GM12878 (cell line): ENCODE data around the gene CACNG4. TPM values are rescaled to one million over a fixed set of nuclear protein-coding genes. Genes with fewer than 3 reads are reported as not detected.

ENCODE experiments used
- ATAC-seq: fragments of 200-7000 bp; cut with Tn5 transposase; 3 replicates; pipeline ENCODE4 v1.9.1; 2020; ENCODE audit warnings: mild to moderate bottlenecking, moderate library complexity
- BruUV-seq: library from RNA; stranded (reverse); fragments of 400-500 nt; replicated peaks from 2 replicates; lab custom pipeline; 2021; lab: Mats Ljungman, UMichigan
- CTCF ChIA-PET: fragments of 300-600 bp; sonication (Branson Sonifier 250); formaldehyde crosslinking; extraction: SDS; loops from one replicate; lab custom pipeline; 2021; ENCODE audit warnings: inconsistent platforms; lab: Yijun Ruan, JAX
- POLR2A ChIA-PET: fragments of 350-600 bp; formaldehyde crosslinking; extraction: SDS; loops from one replicate; lab custom pipeline; 2021; ENCODE audit warnings: inconsistent platforms; lab: Charles Lee
- RAD21 ChIA-PET: fragments of 300-600 bp; sonication (Branson Sonifier 250); formaldehyde crosslinking; loops from one replicate; lab custom pipeline; 2023; ENCODE audit warnings: antibody characterized with exemption; ENCODE audit not compliant: unreplicated experiment; lab: Charles Lee
- SMC1A ChIA-PET: fragments of 300-600 bp; sonication (Branson Sonifier 250); formaldehyde crosslinking; loops from one replicate; lab custom pipeline; 2023; ENCODE audit not compliant: unreplicated experiment, uncharacterized antibody; lab: Charles Lee
- DNase-seq: peaks from one replicate; pipeline ENCODE4 v3.0.0-alpha.2; 2011; ENCODE audit warnings: low read depth, low spot score
- FAIRE-seq: peaks from 3 replicates; lab custom pipeline; 2011; peaks lifted over from hg19 to GRCh38; lab: Jason Lieb, UNC
- H2AFZ ChIP-seq: 2 replicates; pipeline ENCODE4 v1.6.0; 2011; ENCODE audit warnings: low read depth, low read length, control low read depth; ENCODE audit not compliant: control insufficient read depth
- H3K27ac ChIP-seq: 2 replicates; pipeline ENCODE4 v1.5.1; 2011; ENCODE audit warnings: control low read depth; ENCODE audit not compliant: control insufficient read depth, insufficient read depth
- H3K27me3 ChIP-seq, 2 experiments: replicated peaks in 1 of 2; 2 replicates each; pipeline versions ENCODE4 v1.6.0 to v1.6.1; 2011; ENCODE audit warnings: low read length in 1 of 2; ENCODE audit not compliant: control insufficient read depth in 2 of 2, insufficient read depth in 2 of 2
- H3K36me3 ChIP-seq, 2 experiments: 2 replicates each; pipeline ENCODE4 v1.5.1; 2011; ENCODE audit warnings: low read length in 1 of 2; ENCODE audit not compliant: control insufficient read depth in 2 of 2, insufficient read depth in 2 of 2
- H3K4me1 ChIP-seq: 2 replicates; pipeline ENCODE4 v1.6.1; 2011; ENCODE audit warnings: mild to moderate bottlenecking, low read length, moderate library complexity, mixed read lengths; ENCODE audit not compliant: control insufficient read depth, insufficient read depth
- H3K4me2 ChIP-seq: 2 replicates; pipeline ENCODE4 v1.6.0; 2011; ENCODE audit warnings: control low read depth; ENCODE audit not compliant: control insufficient read depth, insufficient read depth
- H3K4me3 ChIP-seq: fragments of 200-600 bp; sonication (generic); 2 replicates; pipeline ENCODE4 v1.5.1; 2016
- H3K79me2 ChIP-seq: 2 replicates; pipeline ENCODE4 v1.6.0; 2011; ENCODE audit warnings: low read length; ENCODE audit not compliant: control insufficient read depth, insufficient read depth
- H3K9ac ChIP-seq: 2 replicates; pipeline ENCODE4 v1.8.0; 2011; ENCODE audit warnings: low read length, control low read depth, mixed read lengths; ENCODE audit not compliant: control insufficient read depth, insufficient read depth
- H3K9me3 ChIP-seq: replicated peaks from 3 replicates; pipeline ENCODE4 v1.5.1; 2011; ENCODE audit warnings: mild to moderate bottlenecking, low read length; ENCODE audit not compliant: control insufficient read depth, insufficient read depth
- H4K20me1 ChIP-seq: 2 replicates; pipeline ENCODE4 v1.6.0; 2011; ENCODE audit not compliant: control insufficient read depth, insufficient read depth
- MTA2 ChIP-seq: fragments of 450-650 bp; IDR thresholded peaks from 2 replicates; pipeline ENCODE4 v1.6.1; 2016; ENCODE audit warnings: low read depth, mild to moderate bottlenecking, moderate library complexity
- NBN ChIP-seq: fragments of 450-650 bp; IDR thresholded peaks from 2 replicates; pipeline ENCODE4 v1.6.1; 2016
- NFYB ChIP-seq: IDR thresholded peaks from 2 replicates; pipeline ENCODE4 v1.6.1; 2011; ENCODE audit warnings: low read depth, mild to moderate bottlenecking, low read length, improper control_type of control experiment, moderate library complexity; ENCODE audit not compliant: insufficient read depth
- POLR2AphosphoS5 ChIP-seq: IDR thresholded peaks from 2 replicates; pipeline ENCODE4 v1.6.1; 2011; ENCODE audit warnings: mild to moderate bottlenecking, low read length, inconsistent platforms
- RAD21 ChIP-seq: IDR thresholded peaks from 2 replicates; pipeline ENCODE4 v1.6.1; 2011; ENCODE audit warnings: mild to moderate bottlenecking, low read depth, low read length, moderate library complexity; ENCODE audit not compliant: insufficient read depth
- RAD51 ChIP-seq: fragments of 450-650 bp; IDR thresholded peaks from 2 replicates; pipeline ENCODE4 v1.6.1; 2016; ENCODE audit warnings: moderate library complexity, mild to moderate bottlenecking, inconsistent platforms
- SIX5 ChIP-seq: IDR thresholded peaks from 2 replicates; pipeline ENCODE4 v1.6.1; 2011; ENCODE audit warnings: mild to moderate bottlenecking, low read depth, low read length, moderate library complexity; ENCODE audit not compliant: severe bottlenecking
- SMC3 ChIP-seq: IDR thresholded peaks from 2 replicates; pipeline ENCODE4 v1.6.1; 2011; ENCODE audit warnings: low read length, improper control_type of control experiment, borderline replicate concordance
- SREBF2 ChIP-seq: IDR thresholded peaks from 2 replicates; pipeline ENCODE4 v1.6.1; 2012; ENCODE audit warnings: mild to moderate bottlenecking, low read length
- TAF1 ChIP-seq: IDR thresholded peaks from 2 replicates; pipeline ENCODE4 v1.6.1; 2011; ENCODE audit warnings: mild to moderate bottlenecking, low read depth, low read length, borderline replicate concordance
- TCF3 ChIP-seq: IDR thresholded peaks from 2 replicates; pipeline ENCODE4 v1.6.1; 2012; ENCODE audit warnings: low read depth, mild to moderate bottlenecking, low read length, borderline replicate concordance; ENCODE audit not compliant: insufficient read depth
- WGBS: methylation state at CpG from one replicate; pipeline ENCODE4 v1.1.6; 2016; ENCODE audit warnings: low lambda C conversion rate; ENCODE audit not compliant: insufficient replicate concordance, insufficient coverage; ENCODE audit errors: missing lambda C conversion rate; 5-methylcytosine and 5-hydroxymethylcytosine counted together
- in situ Hi-C: fragments of 300-500 bp; cut with MboI; formaldehyde crosslinking; loops from 9 replicates; pipeline ENCODE4 v1.14.3; 2018; ENCODE audit warnings: mixed read lengths
- intact Hi-C: fragments of 100-400 bp; cut with micrococcal nuclease; formaldehyde crosslinking; loops from one replicate; pipeline ENCODE4 v1.14.2; 2022; ENCODE audit not compliant: unreplicated experiment
- polyA plus RNA-seq, 11 experiments: library from polyadenylated mRNA; depleted of rRNA in 4 of 11; unstranded in 6 of 11; stranded (reverse) in 5 of 11; fragments of >200 nt; fragmentation: Nextera tagmentation in 4 of 11; fragmentation: Illumina TruSeq in 1 of 11; extraction: Ambion mirVana in 4 of 11; extraction: Trizol in 1 of 11; gene quantifications; 1 replicate in 1 of 11; 2 replicates in 10 of 11; pipeline versions ENCODE4 v1.2.1 to v1.2.3, GENCODE V29; 2011 to 2016; ENCODE audit warnings: inconsistent platforms in 2 of 11, missing spikeins in 2 of 11, low read depth in 1 of 11
- total RNA-seq, 4 experiments: library from RNA; depleted of rRNA in 3 of 4; stranded (reverse); fragments of >200 nt in 3 of 4; fragmentation: Illumina TruSeq in 1 of 4; extraction: Trizol in 1 of 4; gene quantifications; 2 replicates each; pipeline versions ENCODE4 v1.2.1 to v1.2.3, GENCODE V29; 2013 to 2021
- TF ChIP-seq, protein P1 (sequence below): fragments of 450-650 bp; IDR thresholded peaks from 2 replicates; pipeline ENCODE4 v1.6.1; 2017; ENCODE audit warnings: antibody characterized with exemption, mild to moderate bottlenecking, moderate library complexity
- TF ChIP-seq, protein P2 (sequence below): fragments of 450-650 bp; formaldehyde crosslinking; IDR thresholded peaks from 2 replicates; pipeline ENCODE4 v1.4.0; 2020; ENCODE audit warnings: mild to moderate bottlenecking, moderate library complexity
- TF ChIP-seq, protein P3 (sequence below): fragments of 450-650 bp; formaldehyde crosslinking; IDR thresholded peaks from 2 replicates; pipeline ENCODE4 v1.5.0; 2022; ENCODE audit warnings: mild to moderate bottlenecking, missing genetic modification characterization

Gene CACNG4
- total and polyA plus RNA-seq, 10 of the 15 experiments (the other 5 are each of a cell fraction or from before 2014, with no cell fraction given), result 0.08 TPM; not detected in 8

DNA sequence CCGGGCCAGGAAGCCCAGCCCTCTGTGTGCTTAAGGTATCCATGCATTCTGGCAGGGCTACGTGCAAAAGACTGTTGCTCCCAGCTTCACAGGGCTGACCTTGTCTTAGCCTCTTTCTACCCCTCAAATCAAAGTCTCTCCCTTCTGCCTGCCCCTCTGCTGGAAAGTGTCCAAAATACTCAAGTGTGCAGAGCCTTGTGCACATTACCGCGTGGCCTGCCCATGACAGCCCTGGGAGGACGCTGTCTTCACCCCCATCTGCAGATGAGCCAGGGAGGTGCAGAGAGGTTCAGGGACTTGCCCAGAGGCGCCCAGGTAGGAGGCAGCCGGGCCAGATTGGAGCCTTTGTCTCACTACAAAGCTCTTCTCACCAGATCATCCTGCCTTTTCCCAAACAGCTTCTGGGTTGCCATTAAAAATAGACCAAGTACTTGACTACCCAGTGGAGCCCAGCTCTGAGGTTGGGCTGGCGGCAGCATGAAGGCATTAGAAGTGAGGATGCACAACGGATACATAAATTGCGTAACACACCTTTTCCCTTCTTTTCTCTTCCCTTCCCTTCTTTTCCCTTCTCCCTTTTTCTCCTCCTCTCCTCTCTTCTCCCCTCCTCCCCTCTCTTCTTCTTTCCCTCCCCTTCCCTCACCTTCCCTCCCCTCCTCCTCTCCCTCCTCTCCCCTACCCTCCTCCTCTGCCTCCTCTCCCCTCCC is 3.5 kb downstream of the CACNG4 start:
- no peak for ATAC-seq
- no peak for DNase-seq
- H3K27me3 ChIP-seq, result peaks cover 19 to 21% of the 10 kb centered on the region in 2 experiments
- H3K36me3 ChIP-seq, result no peaks in the 10 kb centered on the region
- H2AFZ ChIP-seq, result no peak overlapping the region
- no peak overlapping the region for H3K9ac ChIP-seq
- ChIA-PET POLR2A (no interaction called here), SMC1A (no interaction called here), RAD21 (no interaction called here), CTCF (no interaction called here)
- BruUV-seq, result no TSS peak
- H3K4me3 ChIP-seq, result no peak overlapping the region
- no peaks in the 10 kb centered on the region for H3K9me3 ChIP-seq
- no peak overlapping the region for H3K4me2 ChIP-seq
- peaks cover 4% of the 10 kb centered on the region; the same call in 1 of the 2 replicates for H3K4me1 ChIP-seq
- no peaks in the 10 kb centered on the region for H3K79me2 ChIP-seq
- H3K27ac ChIP-seq, result no peak overlapping the region
- intact Hi-C loops (no loop called here), in situ Hi-C loops (no loop called here)
- FAIRE-seq, result no peak
- H4K20me1 ChIP-seq, result peaks cover 3% of the 10 kb centered on the region; the same call in 1 of the 2 replicates
- 57% methylated on average over 10 of the region's 10 CpGs for WGBS
- no peak for TF ChIP-seq TAF1
- no peak for TF ChIP-seq SIX5
- TF ChIP-seq NFYB, result no peak
- TF ChIP-seq NBN, result no peak
- TF ChIP-seq, protein P1, sequence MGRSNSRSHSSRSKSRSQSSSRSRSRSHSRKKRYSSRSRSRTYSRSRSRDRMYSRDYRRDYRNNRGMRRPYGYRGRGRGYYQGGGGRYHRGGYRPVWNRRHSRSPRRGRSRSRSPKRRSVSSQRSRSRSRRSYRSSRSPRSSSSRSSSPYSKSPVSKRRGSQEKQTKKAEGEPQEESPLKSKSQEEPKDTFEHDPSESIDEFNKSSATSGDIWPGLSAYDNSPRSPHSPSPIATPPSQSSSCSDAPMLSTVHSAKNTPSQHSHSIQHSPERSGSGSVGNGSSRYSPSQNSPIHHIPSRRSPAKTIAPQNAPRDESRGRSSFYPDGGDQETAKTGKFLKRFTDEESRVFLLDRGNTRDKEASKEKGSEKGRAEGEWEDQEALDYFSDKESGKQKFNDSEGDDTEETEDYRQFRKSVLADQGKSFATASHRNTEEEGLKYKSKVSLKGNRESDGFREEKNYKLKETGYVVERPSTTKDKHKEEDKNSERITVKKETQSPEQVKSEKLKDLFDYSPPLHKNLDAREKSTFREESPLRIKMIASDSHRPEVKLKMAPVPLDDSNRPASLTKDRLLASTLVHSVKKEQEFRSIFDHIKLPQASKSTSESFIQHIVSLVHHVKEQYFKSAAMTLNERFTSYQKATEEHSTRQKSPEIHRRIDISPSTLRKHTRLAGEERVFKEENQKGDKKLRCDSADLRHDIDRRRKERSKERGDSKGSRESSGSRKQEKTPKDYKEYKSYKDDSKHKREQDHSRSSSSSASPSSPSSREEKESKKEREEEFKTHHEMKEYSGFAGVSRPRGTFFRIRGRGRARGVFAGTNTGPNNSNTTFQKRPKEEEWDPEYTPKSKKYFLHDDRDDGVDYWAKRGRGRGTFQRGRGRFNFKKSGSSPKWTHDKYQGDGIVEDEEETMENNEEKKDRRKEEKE, result no peak
- no peak for TF ChIP-seq SMC3
- TF ChIP-seq POLR2AphosphoS5, result no peak
- no peak for TF ChIP-seq SREBF2
- TF ChIP-seq, protein P2, sequence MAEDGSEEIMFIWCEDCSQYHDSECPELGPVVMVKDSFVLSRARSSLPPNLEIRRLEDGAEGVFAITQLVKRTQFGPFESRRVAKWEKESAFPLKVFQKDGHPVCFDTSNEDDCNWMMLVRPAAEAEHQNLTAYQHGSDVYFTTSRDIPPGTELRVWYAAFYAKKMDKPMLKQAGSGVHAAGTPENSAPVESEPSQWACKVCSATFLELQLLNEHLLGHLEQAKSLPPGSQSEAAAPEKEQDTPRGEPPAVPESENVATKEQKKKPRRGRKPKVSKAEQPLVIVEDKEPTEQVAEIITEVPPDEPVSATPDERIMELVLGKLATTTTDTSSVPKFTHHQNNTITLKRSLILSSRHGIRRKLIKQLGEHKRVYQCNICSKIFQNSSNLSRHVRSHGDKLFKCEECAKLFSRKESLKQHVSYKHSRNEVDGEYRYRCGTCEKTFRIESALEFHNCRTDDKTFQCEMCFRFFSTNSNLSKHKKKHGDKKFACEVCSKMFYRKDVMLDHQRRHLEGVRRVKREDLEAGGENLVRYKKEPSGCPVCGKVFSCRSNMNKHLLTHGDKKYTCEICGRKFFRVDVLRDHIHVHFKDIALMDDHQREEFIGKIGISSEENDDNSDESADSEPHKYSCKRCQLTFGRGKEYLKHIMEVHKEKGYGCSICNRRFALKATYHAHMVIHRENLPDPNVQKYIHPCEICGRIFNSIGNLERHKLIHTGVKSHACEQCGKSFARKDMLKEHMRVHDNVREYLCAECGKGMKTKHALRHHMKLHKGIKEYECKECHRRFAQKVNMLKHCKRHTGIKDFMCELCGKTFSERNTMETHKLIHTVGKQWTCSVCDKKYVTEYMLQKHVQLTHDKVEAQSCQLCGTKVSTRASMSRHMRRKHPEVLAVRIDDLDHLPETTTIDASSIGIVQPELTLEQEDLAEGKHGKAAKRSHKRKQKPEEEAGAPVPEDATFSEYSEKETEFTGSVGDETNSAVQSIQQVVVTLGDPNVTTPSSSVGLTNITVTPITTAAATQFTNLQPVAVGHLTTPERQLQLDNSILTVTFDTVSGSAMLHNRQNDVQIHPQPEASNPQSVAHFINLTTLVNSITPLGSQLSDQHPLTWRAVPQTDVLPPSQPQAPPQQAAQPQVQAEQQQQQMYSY (CRISPR knock-in tag), result no peak
- TF ChIP-seq RAD51, result no peak
- no peak for TF ChIP-seq MTA2
- no peak for TF ChIP-seq TCF3
- TF ChIP-seq, protein P3, sequence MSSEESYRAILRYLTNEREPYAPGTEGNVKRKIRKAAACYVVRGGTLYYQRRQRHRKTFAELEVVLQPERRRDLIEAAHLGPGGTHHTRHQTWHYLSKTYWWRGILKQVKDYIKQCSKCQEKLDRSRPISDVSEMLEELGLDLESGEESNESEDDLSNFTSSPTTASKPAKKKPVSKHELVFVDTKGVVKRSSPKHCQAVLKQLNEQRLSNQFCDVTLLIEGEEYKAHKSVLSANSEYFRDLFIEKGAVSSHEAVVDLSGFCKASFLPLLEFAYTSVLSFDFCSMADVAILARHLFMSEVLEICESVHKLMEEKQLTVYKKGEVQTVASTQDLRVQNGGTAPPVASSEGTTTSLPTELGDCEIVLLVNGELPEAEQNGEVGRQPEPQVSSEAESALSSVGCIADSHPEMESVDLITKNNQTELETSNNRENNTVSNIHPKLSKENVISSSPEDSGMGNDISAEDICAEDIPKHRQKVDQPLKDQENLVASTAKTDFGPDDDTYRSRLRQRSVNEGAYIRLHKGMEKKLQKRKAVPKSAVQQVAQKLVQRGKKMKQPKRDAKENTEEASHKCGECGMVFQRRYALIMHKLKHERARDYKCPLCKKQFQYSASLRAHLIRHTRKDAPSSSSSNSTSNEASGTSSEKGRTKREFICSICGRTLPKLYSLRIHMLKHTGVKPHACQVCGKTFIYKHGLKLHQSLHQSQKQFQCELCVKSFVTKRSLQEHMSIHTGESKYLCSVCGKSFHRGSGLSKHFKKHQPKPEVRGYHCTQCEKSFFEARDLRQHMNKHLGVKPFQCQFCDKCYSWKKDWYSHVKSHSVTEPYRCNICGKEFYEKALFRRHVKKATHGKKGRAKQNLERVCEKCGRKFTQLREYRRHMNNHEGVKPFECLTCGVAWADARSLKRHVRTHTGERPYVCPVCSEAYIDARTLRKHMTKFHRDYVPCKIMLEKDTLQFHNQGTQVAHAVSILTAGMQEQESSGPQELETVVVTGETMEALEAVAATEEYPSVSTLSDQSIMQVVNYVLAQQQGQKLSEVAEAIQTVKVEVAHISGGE (CRISPR knock-in tag), result no peak
- no peak for TF ChIP-seq RAD21
